ENCODE results near the gene NBEAL2.

The NBEAL2 gene

GRCh38 chr3:47005212-47006144, 26.0 kb downstream of the NBEAL2 start:
- H4K20me1 ChIP-seq (ENCODE audit: insufficient read depth, low read length): no peaks in the 10 kb centered on the region
- no peak overlapping the region for H3K27ac ChIP-seq (ENCODE audit: low read depth, low read length, poor library complexity, severe bottlenecking)
- no peak overlapping the region for H2AFZ ChIP-seq (ENCODE audit: low read length)
- no peak for TF ChIP-seq CTCF (IDR thresholded peaks at IDR 0.05; ENCODE audit: low read length)
- no peak for TF ChIP-seq EZH2 (IDR thresholded peaks at IDR 0.05; ENCODE audit: borderline replicate concordance, low read length)
- H3F3A ChIP-seq (ENCODE audit: insufficient read depth, low read length): no peaks in the 10 kb centered on the region
- H3K9me2 ChIP-seq (ENCODE audit: low read depth, low read length): no peaks in the 10 kb centered on the region
- no peak overlapping the region for H3K4me3 ChIP-seq (ENCODE audit: low read depth, low read length, poor library complexity, severe bottlenecking)
- H3K9ac ChIP-seq (ENCODE audit: low read length): no peak overlapping the region
- H3K79me2 ChIP-seq (ENCODE audit: insufficient read depth, low read length): no peaks in the 10 kb centered on the region
- H3K9me3 ChIP-seq (ENCODE audit: low read length): no peaks in the 10 kb centered on the region
- H3K4me2 ChIP-seq (ENCODE audit: low read length): no peak overlapping the region
- peaks cover 14% of the 10 kb centered on the region for H3K4me1 ChIP-seq (ENCODE audit: insufficient read depth, low read length, severe bottlenecking)
- H3K36me3 ChIP-seq (ENCODE audit: insufficient read depth, low read length): peaks cover 70% of the 10 kb centered on the region
- H3K27me3 ChIP-seq (ENCODE audit: insufficient read depth, low read length): no peaks in the 10 kb centered on the region

GRCh38 chr3:47006145-47006651, 26.7 kb downstream of the NBEAL2 start:
- H4K20me1 ChIP-seq (ENCODE audit: insufficient read depth, low read length): no peaks in the 10 kb centered on the region
- no peaks in the 10 kb centered on the region for H3F3A ChIP-seq (ENCODE audit: insufficient read depth, low read length)
- H3K4me1 ChIP-seq (ENCODE audit: insufficient read depth, low read length, severe bottlenecking): peaks cover 14% of the 10 kb centered on the region
- no peaks in the 10 kb centered on the region for H3K79me2 ChIP-seq (ENCODE audit: insufficient read depth, low read length)
- H3K4me3 ChIP-seq (ENCODE audit: low read depth, low read length, poor library complexity, severe bottlenecking): no peak overlapping the region
- TF ChIP-seq CTCF (IDR thresholded peaks at IDR 0.05; ENCODE audit: low read length): no peak
- no peak for TF ChIP-seq EZH2 (IDR thresholded peaks at IDR 0.05; ENCODE audit: borderline replicate concordance, low read length)
- peaks cover 63% of the 10 kb centered on the region for H3K36me3 ChIP-seq (ENCODE audit: insufficient read depth, low read length)
- H3K9me2 ChIP-seq (ENCODE audit: low read depth, low read length): no peaks in the 10 kb centered on the region
- H3K9me3 ChIP-seq (ENCODE audit: low read length): no peaks in the 10 kb centered on the region
- no peak overlapping the region for H3K9ac ChIP-seq (ENCODE audit: low read length)
- H2AFZ ChIP-seq (ENCODE audit: low read length): no peak overlapping the region
- no peak overlapping the region for H3K4me2 ChIP-seq (ENCODE audit: low read length)
- no peak overlapping the region for H3K27ac ChIP-seq (ENCODE audit: low read depth, low read length, poor library complexity, severe bottlenecking)
- H3K27me3 ChIP-seq (ENCODE audit: insufficient read depth, low read length): no peaks in the 10 kb centered on the region

GRCh38 chr3:47007001-47007400, 27.5 kb downstream of the NBEAL2 start:
- Histone ChIP-seq H3K27ac (ENCODE audit: low read depth, low read length, poor library complexity, severe bottlenecking) (no peak overlapping the region), H3K9me2 (ENCODE audit: low read depth, low read length) (no peaks in the 10 kb centered on the region), H3F3A (ENCODE audit: insufficient read depth, low read length) (no peaks in the 10 kb centered on the region), H4K20me1 (ENCODE audit: insufficient read depth, low read length) (no peaks in the 10 kb centered on the region), H3K4me2 (ENCODE audit: low read length) (no peak overlapping the region), H3K27me3 (ENCODE audit: insufficient read depth, low read length) (no peaks in the 10 kb centered on the region), H3K4me3 (ENCODE audit: low read depth, low read length, poor library complexity, severe bottlenecking) (no peak overlapping the region), H3K79me2 (ENCODE audit: insufficient read depth, low read length) (no peaks in the 10 kb centered on the region), H3K9me3 (ENCODE audit: low read length) (no peaks in the 10 kb centered on the region), H3K36me3 (ENCODE audit: insufficient read depth, low read length) (peaks cover 58% of the 10 kb centered on the region), H2AFZ (ENCODE audit: low read length) (no peak overlapping the region), H3K4me1 (ENCODE audit: insufficient read depth, low read length, severe bottlenecking) (peaks cover 14% of the 10 kb centered on the region), H3K9ac (ENCODE audit: low read length) (no peak overlapping the region)
- TF ChIP-seq CTCF (IDR thresholded peaks at IDR 0.05; ENCODE audit: low read length) (no peak), EZH2 (IDR thresholded peaks at IDR 0.05; ENCODE audit: borderline replicate concordance, low read length) (no peak)
